Sigmoid colon (tissue), 4 donors: ENCODE measurements around the gene FEM1A.

Experiments used
- CTCF ChIP-seq, 4 experiments: fragments of 450-650 bp in 3 of 4; fragments of 200-600 bp in 1 of 4; IDR thresholded peaks; one replicate each; pipeline ENCODE4 v1.5.1; 2016 to 2019; ENCODE audit warnings: antibody characterized with exemption in 4 of 4, mild to moderate bottlenecking in 3 of 4, moderate library complexity in 2 of 4
- EP300 ChIP-seq, 4 donors: sonication (generic); formaldehyde crosslinking; IDR thresholded peaks; one replicate each; pipeline ENCODE4 v1.6.1; 2017; ENCODE audit warnings: antibody characterized with exemption in 4 of 4
- POLR2A ChIP-seq, 2 donors: fragments of 450-650 bp; IDR thresholded peaks; one replicate each; pipeline ENCODE4 v1.6.1; 2016; ENCODE audit warnings: antibody characterized with exemption in 2 of 2, mild to moderate bottlenecking in 2 of 2, moderate library complexity in 2 of 2
- POLR2AphosphoS5 ChIP-seq, 4 donors: sonication (generic); formaldehyde crosslinking; IDR thresholded peaks; one replicate each; pipeline ENCODE4 v1.6.1; 2017; ENCODE audit warnings: antibody characterized with exemption in 4 of 4

- TF ChIP-seq CTCF (IDR thresholded peaks at IDR 0.05) (no peak), EP300 (IDR thresholded peaks at IDR 0.05) (no peak), POLR2A (IDR thresholded peaks at IDR 0.05) (no peak), POLR2AphosphoS5 (IDR thresholded peaks at IDR 0.05) (no peak)
Observed at GRCh38 chr19:4795400-4795799, 3.9 kb downstream of the FEM1A start.
